Thyroid gland (tissue), 4 donors: ENCODE measurements around the gene IL17D. TPM values are rescaled to one million over a fixed set of nuclear protein-coding genes. Genes with fewer than 3 reads are reported as not detected.
A peak's percentile ranks its signal among the peaks of the same experiment; 100 is the strongest.

Experiments used
- DNase-seq, 2 donors: peaks; one replicate each; pipeline ENCODE4 v3.0.0-alpha.2; 2019
- H3K27ac ChIP-seq, 3 donors: fragments of 200-600 bp; sonication (generic); 1 replicate in 2 of 3; 2 replicates in 1 of 3; pipeline ENCODE4 v1.5.1; 2016 to 2019; ENCODE audit warnings: mild to moderate bottlenecking in 1 of 3, moderate library complexity in 1 of 3
- H3K27me3 ChIP-seq: fragments of 200-600 bp; sonication (generic); one replicate; pipeline ENCODE4 v1.5.1; 2019
- H3K36me3 ChIP-seq, 2 donors: fragments of 200-600 bp; sonication (generic); one replicate each; pipeline ENCODE4 v1.5.1; 2016 to 2019
- H3K4me1 ChIP-seq, 2 donors: fragments of 200-600 bp; sonication (generic); one replicate each; pipeline ENCODE4 v1.5.1; 2017 to 2019
- H3K4me3 ChIP-seq, 3 donors: fragments of 200-600 bp; sonication (generic); replicated peaks in 1 of 3; 1 replicate in 2 of 3; 2 replicates in 1 of 3; pipeline ENCODE4 v1.5.1; 2016; ENCODE audit warnings: mild to moderate bottlenecking in 1 of 3
- H3K9me3 ChIP-seq: fragments of 200-600 bp; sonication (generic); one replicate; pipeline ENCODE4 v1.5.1; 2017
- POLR2A ChIP-seq, 2 donors: fragments of 450-650 bp; IDR thresholded peaks; one replicate each; pipeline ENCODE4 v1.6.1; 2017; ENCODE audit warnings: antibody characterized with exemption in 2 of 2, mild to moderate bottlenecking in 2 of 2, moderate library complexity in 1 of 2
- WGBS, 2 donors: methylation state at CpG; one replicate each; pipeline ENCODE4 v1.1.5; 2017; 5-methylcytosine and 5-hydroxymethylcytosine counted together
- intact Hi-C: fragments of 100-400 bp; cut with DNase I; formaldehyde crosslinking; loops from one replicate; pipeline ENCODE4 v1.15.1; 2023
- total RNA-seq, 4 donors: library from RNA; depleted of rRNA; stranded (reverse); fragments of >200 nt; gene quantifications; one replicate each; pipeline ENCODE4 v1.2.3, GENCODE V29; 2016
- TF ChIP-seq, protein P1 (sequence below), 6 experiments: fragments of 200-600 bp in 3 of 6; fragments of 450-650 bp in 3 of 6; sonication (generic) in 3 of 6; IDR thresholded peaks; one replicate each; pipeline ENCODE4 v1.5.1; 2016 to 2019; ENCODE audit warnings: antibody characterized with exemption in 6 of 6, mild to moderate bottlenecking in 2 of 6, inconsistent platforms in 1 of 6, moderate library complexity in 1 of 6

Gene IL17D
- total RNA-seq, 4 donors from 2014 or later: 2.7 to 6.5 (median 4.8) TPM

DNA sequence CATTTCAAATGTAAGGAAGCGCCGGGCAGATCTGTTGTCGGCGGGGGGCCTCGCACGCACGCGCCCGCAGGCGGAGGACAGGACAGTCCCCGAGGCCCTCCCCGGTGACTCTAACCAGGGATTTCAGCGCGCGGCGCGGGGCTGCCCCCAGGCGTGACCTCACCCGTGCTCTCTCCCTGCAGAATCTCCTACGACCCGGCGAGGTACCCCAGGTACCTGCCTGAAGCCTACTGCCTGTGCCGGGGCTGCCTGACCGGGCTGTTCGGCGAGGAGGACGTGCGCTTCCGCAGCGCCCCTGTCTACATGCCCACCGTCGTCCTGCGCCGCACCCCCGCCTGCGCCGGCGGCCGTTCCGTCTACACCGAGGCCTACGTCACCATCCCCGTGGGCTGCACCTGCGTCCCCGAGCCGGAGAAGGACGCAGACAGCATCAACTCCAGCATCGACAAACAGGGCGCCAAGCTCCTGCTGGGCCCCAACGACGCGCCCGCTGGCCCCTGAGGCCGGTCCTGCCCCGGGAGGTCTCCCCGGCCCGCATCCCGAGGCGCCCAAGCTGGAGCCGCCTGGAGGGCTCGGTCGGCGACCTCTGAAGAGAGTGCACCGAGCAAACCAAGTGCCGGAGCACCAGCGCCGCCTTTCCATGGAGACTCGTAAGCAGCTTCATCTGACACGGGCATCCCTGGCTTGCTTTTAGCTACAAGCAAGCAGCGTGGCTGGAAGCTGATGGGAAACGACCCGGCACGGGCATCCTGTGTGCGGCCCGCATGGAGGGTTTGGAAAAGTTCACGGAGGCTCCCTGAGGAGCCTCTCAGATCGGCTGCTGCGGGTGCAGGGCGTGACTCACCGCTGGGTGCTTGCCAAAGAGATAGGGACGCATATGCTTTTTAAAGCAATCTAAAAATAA is 18.2 kb downstream of the IL17D start:
- Histone ChIP-seq H3K36me3 (no peaks in the 10 kb centered on the region), H3K4me3 (peak overlapping the region in 1 of 3 donors; percentile 8), H3K27me3 (peaks cover 6% of the 10 kb centered on the region), H3K4me1 (peaks cover 9 to 11% of the 10 kb centered on the region in 2 donors), H3K27ac (no peak overlapping the region), H3K9me3 (no peaks in the 10 kb centered on the region)
- DNase-seq: peak; percentile 43 to 50
- WGBS, 2 donors: 8 to 32% methylated on average over 11 to 28 of the region's 81 CpGs
- intact Hi-C loops: no loop called here
- no peak for TF ChIP-seq POLR2A (IDR thresholded peaks at IDR 0.05)
- TF ChIP-seq, protein P1, sequence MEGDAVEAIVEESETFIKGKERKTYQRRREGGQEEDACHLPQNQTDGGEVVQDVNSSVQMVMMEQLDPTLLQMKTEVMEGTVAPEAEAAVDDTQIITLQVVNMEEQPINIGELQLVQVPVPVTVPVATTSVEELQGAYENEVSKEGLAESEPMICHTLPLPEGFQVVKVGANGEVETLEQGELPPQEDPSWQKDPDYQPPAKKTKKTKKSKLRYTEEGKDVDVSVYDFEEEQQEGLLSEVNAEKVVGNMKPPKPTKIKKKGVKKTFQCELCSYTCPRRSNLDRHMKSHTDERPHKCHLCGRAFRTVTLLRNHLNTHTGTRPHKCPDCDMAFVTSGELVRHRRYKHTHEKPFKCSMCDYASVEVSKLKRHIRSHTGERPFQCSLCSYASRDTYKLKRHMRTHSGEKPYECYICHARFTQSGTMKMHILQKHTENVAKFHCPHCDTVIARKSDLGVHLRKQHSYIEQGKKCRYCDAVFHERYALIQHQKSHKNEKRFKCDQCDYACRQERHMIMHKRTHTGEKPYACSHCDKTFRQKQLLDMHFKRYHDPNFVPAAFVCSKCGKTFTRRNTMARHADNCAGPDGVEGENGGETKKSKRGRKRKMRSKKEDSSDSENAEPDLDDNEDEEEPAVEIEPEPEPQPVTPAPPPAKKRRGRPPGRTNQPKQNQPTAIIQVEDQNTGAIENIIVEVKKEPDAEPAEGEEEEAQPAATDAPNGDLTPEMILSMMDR (IDR thresholded peaks at IDR 0.05): no peak

DNA sequence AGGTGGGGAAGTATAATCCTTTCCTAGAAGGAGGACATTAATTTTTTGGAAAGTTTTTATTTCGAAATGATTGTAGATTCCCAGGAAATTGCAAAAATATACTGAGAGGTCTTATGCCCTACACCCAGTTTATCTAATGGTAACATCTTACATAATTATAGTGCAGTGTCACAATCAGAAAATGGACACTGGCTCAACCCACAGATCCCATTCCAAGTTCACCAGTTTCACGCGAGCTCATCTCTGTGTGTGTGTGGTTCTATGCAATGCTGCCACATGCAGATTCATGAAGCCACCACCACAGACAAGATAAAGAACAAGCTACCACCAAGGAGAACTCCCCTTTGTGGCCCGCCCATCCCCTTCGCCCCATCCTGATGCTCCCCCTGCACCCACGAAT is 24.4 kb downstream of the IL17D start:
- intact Hi-C loops: no loop called here
- H3K9me3 ChIP-seq: no peaks in the 10 kb centered on the region
- no peak overlapping the region for H3K4me3 ChIP-seq
- no peak overlapping the region for H3K27ac ChIP-seq
- WGBS, 2 donors: 92 to 97% methylated on average over 6 of the region's 6 CpGs
- no peaks in the 10 kb centered on the region for H3K27me3 ChIP-seq
- TF ChIP-seq, protein P1 (IDR thresholded peaks at IDR 0.05): no peak
- no peak for TF ChIP-seq POLR2A (IDR thresholded peaks at IDR 0.05)
- no peaks in the 10 kb centered on the region for H3K36me3 ChIP-seq
- no peaks in the 10 kb centered on the region for H3K4me1 ChIP-seq
- DNase-seq: no peak

DNA sequence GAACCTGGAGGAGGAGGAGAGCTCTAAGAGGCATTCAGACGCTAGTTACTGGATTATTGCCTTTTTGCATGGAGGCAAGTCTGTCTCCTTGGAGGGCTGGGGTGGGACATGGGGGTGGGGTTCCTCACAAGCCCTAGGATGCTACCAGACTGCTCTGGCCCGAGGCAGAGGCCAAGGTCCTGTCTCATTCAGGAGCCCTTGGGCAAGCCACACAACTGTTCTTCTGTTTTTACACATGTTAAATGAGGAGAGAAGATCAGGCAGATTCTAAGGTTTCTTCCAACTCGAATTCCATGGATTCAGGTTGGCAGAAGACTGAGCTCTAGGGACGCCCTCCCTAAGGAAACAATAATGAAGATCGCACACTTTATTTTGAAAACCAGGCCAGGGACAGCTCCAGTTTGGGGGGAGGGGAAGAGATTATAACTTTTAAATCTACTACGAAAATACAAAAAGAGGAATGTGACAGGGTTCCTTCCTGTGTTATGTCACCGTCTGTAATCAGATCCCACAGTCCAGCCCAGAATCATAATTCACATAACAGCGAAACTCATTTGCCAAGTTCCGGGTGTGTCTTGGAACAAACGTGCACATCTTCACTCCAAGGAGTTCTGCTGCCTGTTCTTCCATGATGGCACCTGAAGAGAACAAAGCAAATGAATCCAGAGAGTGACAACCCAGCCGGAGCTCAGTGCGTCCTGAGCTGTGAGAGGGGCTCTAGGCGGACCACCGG is 25.2 kb downstream of the IL17D start:
- no peak for DNase-seq
- 77 to 82% methylated on average over 14 of the region's 14 CpGs for WGBS, 2 donors
- Histone ChIP-seq H3K4me1 (no peaks in the 10 kb centered on the region), H3K36me3 (no peaks in the 10 kb centered on the region), H3K9me3 (no peaks in the 10 kb centered on the region), H3K27ac (no peak overlapping the region), H3K4me3 (no peak overlapping the region), H3K27me3 (no peaks in the 10 kb centered on the region)
- TF ChIP-seq, protein P1 (IDR thresholded peaks at IDR 0.05): no peak
- no peak for TF ChIP-seq POLR2A (IDR thresholded peaks at IDR 0.05)
- intact Hi-C loops: no loop called here

DNA sequence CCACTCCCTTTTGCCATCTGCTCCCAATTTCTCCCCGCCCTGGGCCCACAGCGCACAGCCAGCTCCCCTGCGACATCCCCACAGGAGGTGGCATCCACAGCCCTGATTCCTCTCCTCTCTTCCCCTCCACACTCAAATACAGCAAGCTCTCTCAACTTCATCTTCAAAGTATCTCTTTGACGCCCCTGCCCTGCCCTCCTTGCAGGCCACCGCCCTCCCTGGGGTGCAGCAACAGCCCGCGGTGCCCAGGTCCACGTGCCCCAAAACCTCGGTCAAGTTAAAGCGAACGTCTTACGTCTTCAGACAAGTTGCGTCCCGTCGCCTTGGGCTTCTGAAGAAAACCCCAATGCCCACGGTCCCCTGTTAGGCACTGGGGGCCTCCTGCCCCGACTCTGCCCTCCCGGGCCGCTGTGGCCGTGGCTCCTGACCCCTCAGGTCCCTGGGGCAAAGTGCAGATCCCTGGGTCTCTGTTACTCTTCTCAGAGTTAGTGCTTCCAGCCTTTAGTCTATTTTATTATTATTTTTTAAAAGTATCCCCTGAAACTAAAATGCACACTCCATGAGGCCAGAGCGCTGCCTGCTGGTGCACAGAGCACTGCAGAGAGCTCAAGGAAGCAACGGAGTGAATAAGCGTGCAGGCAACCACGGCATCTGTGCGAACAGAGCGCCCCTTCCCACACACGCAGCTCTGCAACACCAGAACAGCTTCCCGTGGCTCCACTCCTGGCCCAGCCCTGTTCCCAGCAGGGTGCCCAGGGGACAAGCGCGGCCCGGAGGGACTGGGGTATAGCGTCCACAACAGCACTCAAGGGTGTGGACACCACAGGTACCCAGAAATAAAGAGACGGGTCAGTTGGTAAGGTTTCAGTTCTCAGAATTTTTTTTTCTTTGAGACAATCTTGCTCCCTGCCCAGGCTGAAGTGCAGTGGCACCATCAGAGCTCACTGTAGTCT is 26.4 kb downstream of the IL17D start:
- intact Hi-C loops: no loop called here
- Histone ChIP-seq H3K4me1 (no peaks in the 10 kb centered on the region), H3K4me3 (no peak overlapping the region), H3K27me3 (no peaks in the 10 kb centered on the region), H3K9me3 (no peaks in the 10 kb centered on the region), H3K36me3 (no peaks in the 10 kb centered on the region), H3K27ac (no peak overlapping the region)
- 93 to 96% methylated on average over 33 of the region's 33 CpGs for WGBS, 2 donors
- no peak for DNase-seq
- TF ChIP-seq, protein P1 (IDR thresholded peaks at IDR 0.05): no peak
- no peak for TF ChIP-seq POLR2A (IDR thresholded peaks at IDR 0.05)
